ENCODE data around the gene AURKAIP1. TPM values are rescaled to one million over a fixed set of nuclear protein-coding genes. Genes with fewer than 3 reads are reported as not detected.

Gene AURKAIP1
- total and polyA plus RNA-seq, 2 of the 13 experiments (the other 11 are each of a cell fraction or from before 2014, with no cell fraction given) = 69.5 to 175 TPM

GRCh38 chr1:1334835-1335234 lies 40.2 kb downstream of the AURKAIP1 start (continued):
- no peak for TF ChIP-seq KLF12 (CRISPR knock-in tag; IDR thresholded peaks at IDR 0.05; ENCODE audit: borderline replicate concordance)
- no peak for TF ChIP-seq SRF (IDR thresholded peaks at IDR 0.05; ENCODE audit: low read depth, low read length)
- TF ChIP-seq NKX3-1 (CRISPR knock-in tag; IDR thresholded peaks at IDR 0.05) = peak; percentile 86
- TF ChIP-seq ZNF30 (CRISPR knock-in tag; IDR thresholded peaks at IDR 0.05) = no peak
- TF ChIP-seq TBP (CRISPR knock-in tag; IDR thresholded peaks at IDR 0.05) = no peak
- TF ChIP-seq RELA (CRISPR knock-in tag; IDR thresholded peaks at IDR 0.05) = no peak
- TF ChIP-seq ONECUT2 (CRISPR knock-in tag; IDR thresholded peaks at IDR 0.05) = no peak
- peak; percentile 63; the same call in 1 of the 2 replicates for TF ChIP-seq FOXK1 (CRISPR knock-in tag; IDR thresholded peaks at IDR 0.05; ENCODE audit: borderline replicate concordance, low read depth)
- no peak for TF ChIP-seq ZNF121 (CRISPR knock-in tag; IDR thresholded peaks at IDR 0.05)
- no peak for TF ChIP-seq USF2 (IDR thresholded peaks at IDR 0.05; ENCODE audit: low read depth, low read length)
- TF ChIP-seq USF2 (CRISPR knock-in tag; IDR thresholded peaks at IDR 0.05; ENCODE audit: borderline replicate concordance) = no peak
- no peak for TF ChIP-seq POLR2A (IDR thresholded peaks at IDR 0.05; ENCODE audit: insufficient read depth in 1 of 2, low read depth in 2 of 2, low read length in 2 of 2)
- TF ChIP-seq CREM (IDR thresholded peaks at IDR 0.05) = no peak
- no peak for TF ChIP-seq CREM (CRISPR knock-in tag; IDR thresholded peaks at IDR 0.05)
- no peak for TF ChIP-seq NAIF1 (CRISPR knock-in tag; IDR thresholded peaks at IDR 0.05; ENCODE audit: borderline replicate concordance)
- TF ChIP-seq, protein P1, sequence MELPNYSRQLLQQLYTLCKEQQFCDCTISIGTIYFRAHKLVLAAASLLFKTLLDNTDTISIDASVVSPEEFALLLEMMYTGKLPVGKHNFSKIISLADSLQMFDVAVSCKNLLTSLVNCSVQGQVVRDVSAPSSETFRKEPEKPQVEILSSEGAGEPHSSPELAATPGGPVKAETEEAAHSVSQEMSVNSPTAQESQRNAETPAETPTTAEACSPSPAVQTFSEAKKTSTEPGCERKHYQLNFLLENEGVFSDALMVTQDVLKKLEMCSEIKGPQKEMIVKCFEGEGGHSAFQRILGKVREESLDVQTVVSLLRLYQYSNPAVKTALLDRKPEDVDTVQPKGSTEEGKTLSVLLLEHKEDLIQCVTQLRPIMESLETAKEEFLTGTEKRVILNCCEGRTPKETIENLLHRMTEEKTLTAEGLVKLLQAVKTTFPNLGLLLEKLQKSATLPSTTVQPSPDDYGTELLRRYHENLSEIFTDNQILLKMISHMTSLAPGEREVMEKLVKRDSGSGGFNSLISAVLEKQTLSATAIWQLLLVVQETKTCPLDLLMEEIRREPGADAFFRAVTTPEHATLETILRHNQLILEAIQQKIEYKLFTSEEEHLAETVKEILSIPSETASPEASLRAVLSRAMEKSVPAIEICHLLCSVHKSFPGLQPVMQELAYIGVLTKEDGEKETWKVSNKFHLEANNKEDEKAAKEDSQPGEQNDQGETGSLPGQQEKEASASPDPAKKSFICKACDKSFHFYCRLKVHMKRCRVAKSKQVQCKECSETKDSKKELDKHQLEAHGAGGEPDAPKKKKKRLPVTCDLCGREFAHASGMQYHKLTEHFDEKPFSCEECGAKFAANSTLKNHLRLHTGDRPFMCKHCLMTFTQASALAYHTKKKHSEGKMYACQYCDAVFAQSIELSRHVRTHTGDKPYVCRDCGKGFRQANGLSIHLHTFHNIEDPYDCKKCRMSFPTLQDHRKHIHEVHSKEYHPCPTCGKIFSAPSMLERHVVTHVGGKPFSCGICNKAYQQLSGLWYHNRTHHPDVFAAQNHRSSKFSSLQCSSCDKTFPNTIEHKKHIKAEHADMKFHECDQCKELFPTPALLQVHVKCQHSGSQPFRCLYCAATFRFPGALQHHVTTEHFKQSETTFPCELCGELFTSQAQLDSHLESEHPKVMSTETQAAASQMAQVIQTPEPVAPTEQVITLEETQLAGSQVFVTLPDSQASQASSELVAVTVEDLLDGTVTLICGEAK (IDR thresholded peaks at IDR 0.05) = no peak
- TF ChIP-seq, protein P1 (CRISPR knock-in tag; IDR thresholded peaks at IDR 0.05) = peak; percentile 72
- TF ChIP-seq, protein P2, sequence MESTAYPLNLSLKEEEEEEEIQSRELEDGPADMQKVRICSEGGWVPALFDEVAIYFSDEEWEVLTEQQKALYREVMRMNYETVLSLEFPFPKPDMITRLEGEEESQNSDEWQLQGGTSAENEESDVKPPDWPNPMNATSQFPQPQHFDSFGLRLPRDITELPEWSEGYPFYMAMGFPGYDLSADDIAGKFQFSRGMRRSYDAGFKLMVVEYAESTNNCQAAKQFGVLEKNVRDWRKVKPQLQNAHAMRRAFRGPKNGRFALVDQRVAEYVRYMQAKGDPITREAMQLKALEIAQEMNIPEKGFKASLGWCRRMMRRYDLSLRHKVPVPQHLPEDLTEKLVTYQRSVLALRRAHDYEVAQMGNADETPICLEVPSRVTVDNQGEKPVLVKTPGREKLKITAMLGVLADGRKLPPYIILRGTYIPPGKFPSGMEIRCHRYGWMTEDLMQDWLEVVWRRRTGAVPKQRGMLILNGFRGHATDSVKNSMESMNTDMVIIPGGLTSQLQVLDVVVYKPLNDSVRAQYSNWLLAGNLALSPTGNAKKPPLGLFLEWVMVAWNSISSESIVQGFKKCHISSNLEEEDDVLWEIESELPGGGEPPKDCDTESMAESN (CRISPR knock-in tag; conservative IDR thresholded peaks at IDR 0.05) = 0 out of 2 replicates have a peak, but pooled peaks have one; percentile 49
- TF ChIP-seq ATF7 (IDR thresholded peaks at IDR 0.05) = no peak
- no peak for TF ChIP-seq ATF7 (CRISPR knock-in tag; IDR thresholded peaks at IDR 0.05)
- TF ChIP-seq DR1 (CRISPR knock-in tag; IDR thresholded peaks at IDR 0.05) = peak; percentile 44; the same call in 1 of the 2 replicates
